Activated T-helper 1 cell treated with anti-CD3 and anti-CD28 coated beads, Interleukin-12 subunit alpha, Interleukin-12 subunit beta, Interleukin-2, Interleukin-4 antibody, amounts not matched to agents 30 ng/mL and 10 ng/mL and 1 ng/mL, durations not matched to agents 14 hours and 24 hours and 36 hours (primary cell): ENCODE measurements around the gene FMR1. TPM values are rescaled to one million over a fixed set of nuclear protein-coding genes. Genes with fewer than 3 reads are reported as not detected.
A peak's percentile ranks its signal among the peaks of the same experiment; 100 is the strongest.

Source experiments
- DNase-seq: peaks from one replicate; pipeline ENCODE4 v3.0.0; 2021; ENCODE audit warnings: low spot score
- H3K27ac Mint-ChIP-seq: one replicate; pipeline ENCODE4 v1.8.0; 2021; ENCODE audit warnings: mild to moderate bottlenecking, mixed read lengths
- H3K27me3 Mint-ChIP-seq: one replicate; pipeline ENCODE4 v1.8.0; 2022; ENCODE audit warnings: mild to moderate bottlenecking, moderate library complexity, mixed read lengths; ENCODE audit not compliant: insufficient read depth
- H3K36me3 Mint-ChIP-seq: one replicate; pipeline ENCODE4 v1.8.0; 2021; ENCODE audit warnings: low read depth, mixed read lengths
- H3K4me1 Mint-ChIP-seq: one replicate; pipeline ENCODE4 v1.8.0; 2021; ENCODE audit warnings: low read depth, mixed read lengths
- H3K4me3 Mint-ChIP-seq: one replicate; pipeline ENCODE4 v1.8.0; 2021; ENCODE audit warnings: mild to moderate bottlenecking, moderate library complexity, mixed read lengths
- H3K9me3 Mint-ChIP-seq: one replicate; pipeline ENCODE4 v1.8.0; 2021; ENCODE audit warnings: mixed read lengths
- intact Hi-C: fragments of 100-400 bp; cut with micrococcal nuclease; formaldehyde crosslinking; loops from one replicate; pipeline ENCODE4 v1.15.1; 2024
- total RNA-seq: library from RNA; stranded (reverse); gene quantifications from 2 replicates; pipeline ENCODE4 v1.2.3, GENCODE V29; 2022

Gene FMR1
- total RNA-seq, 1 donor from 2014 or later, result 37.5 TPM

DNA sequence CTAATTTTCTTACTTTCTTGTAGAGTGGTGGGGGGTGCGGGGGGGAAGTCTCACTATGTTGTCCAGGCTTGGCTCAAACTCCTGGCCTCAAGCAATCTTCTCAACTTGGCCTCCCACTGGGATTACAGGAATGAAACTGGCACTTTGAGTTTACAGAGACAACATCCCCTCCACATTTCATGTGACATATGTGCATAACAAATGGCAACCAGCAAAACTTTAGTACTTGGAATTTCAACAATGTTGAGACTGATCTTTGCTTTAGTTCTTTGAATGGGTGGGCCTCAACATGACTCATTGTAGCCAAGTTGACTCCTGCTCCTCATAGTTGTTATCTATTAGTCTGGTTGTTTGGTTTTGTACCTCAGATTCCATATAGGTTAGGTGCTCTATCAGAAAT lies 11.4 kb upstream of the FMR1 start:
- Mint-ChIP-seq H3K27ac (no peak overlapping the region), H3K9me3 (no peaks in the 10 kb centered on the region), H3K4me1 (no peaks in the 10 kb centered on the region), H3K36me3 (no peaks in the 10 kb centered on the region), H3K4me3 (no peak overlapping the region), H3K27me3 (no peaks in the 10 kb centered on the region)
- DNase-seq, result no peak
- intact Hi-C loops, result no loop called here

GRCh38 chrX:147901461-147902126 lies 10.1 kb upstream of the FMR1 start:
- H3K4me1 Mint-ChIP-seq, result no peaks in the 10 kb centered on the region
- intact Hi-C loops, result no loop called here
- DNase-seq, result no peak
- no peaks in the 10 kb centered on the region for H3K27me3 Mint-ChIP-seq
- no peak overlapping the region for H3K4me3 Mint-ChIP-seq
- H3K27ac Mint-ChIP-seq, result no peak overlapping the region
- H3K36me3 Mint-ChIP-seq, result no peaks in the 10 kb centered on the region
- no peaks in the 10 kb centered on the region for H3K9me3 Mint-ChIP-seq

GRCh38 chrX:147902270-147902669 lies 9.4 kb upstream of the FMR1 start:
- Mint-ChIP-seq H3K36me3 (no peaks in the 10 kb centered on the region), H3K4me1 (no peaks in the 10 kb centered on the region), H3K27ac (no peak overlapping the region), H3K27me3 (no peaks in the 10 kb centered on the region), H3K4me3 (no peak overlapping the region), H3K9me3 (no peaks in the 10 kb centered on the region)
- intact Hi-C loops, result no loop called here
- no peak for DNase-seq

GRCh38 chrX:147908106-147908505 lies 3.6 kb upstream of the FMR1 start:
- Mint-ChIP-seq H3K9me3 (no peaks in the 10 kb centered on the region), H3K4me1 (peaks cover 6% of the 10 kb centered on the region), H3K4me3 (no peak overlapping the region), H3K27me3 (no peaks in the 10 kb centered on the region), H3K27ac (no peak overlapping the region), H3K36me3 (peaks cover 2% of the 10 kb centered on the region)
- intact Hi-C loops, result no loop called here
- no peak for DNase-seq

DNA sequence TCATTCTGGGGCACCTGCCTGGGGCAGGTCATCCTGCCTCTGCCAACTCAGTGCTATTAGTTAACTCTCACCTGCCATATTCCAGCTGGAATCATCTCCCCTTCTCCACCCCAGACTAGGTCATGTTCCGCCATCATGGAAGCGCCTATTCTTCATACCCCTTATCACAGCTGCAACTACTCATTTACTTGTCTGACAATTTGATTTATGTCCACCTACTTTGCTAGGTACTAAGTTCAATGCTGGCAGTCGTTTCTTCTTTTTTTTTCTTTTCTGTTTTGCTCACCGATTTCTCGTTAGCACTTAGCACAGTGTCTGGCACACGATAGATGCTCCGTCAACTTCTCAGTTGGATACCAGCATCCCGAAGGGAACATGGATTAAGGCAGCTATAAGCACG lies 1.1 kb upstream of the FMR1 start:
- Mint-ChIP-seq H3K4me3 (no peak overlapping the region), H3K27ac (no peak overlapping the region), H3K36me3 (peaks cover 7% of the 10 kb centered on the region), H3K9me3 (no peaks in the 10 kb centered on the region), H3K27me3 (no peaks in the 10 kb centered on the region), H3K4me1 (peaks cover 29% of the 10 kb centered on the region)
- intact Hi-C loops, result loop anchor here (1.0 to 10.0 kb wide), 6 partner anchors 172 to 1924 kb away; partner anchors contain the start of genes IDS and TMEM185A
- no peak for DNase-seq

- no peaks in the 10 kb centered on the region for H3K9me3 Mint-ChIP-seq
- H3K4me3 Mint-ChIP-seq, result peak overlapping the region; percentile 96
- H3K4me1 Mint-ChIP-seq, result peaks cover 45% of the 10 kb centered on the region
- peaks cover 9% of the 10 kb centered on the region for H3K36me3 Mint-ChIP-seq
- DNase-seq, result peak; percentile 13
- H3K27me3 Mint-ChIP-seq, result no peaks in the 10 kb centered on the region
- H3K27ac Mint-ChIP-seq, result peak overlapping the region; percentile 92
- intact Hi-C loops, result loop anchor here (2.0 to 10.0 kb wide), 5 partner anchors 373 to 1923 kb away; partner anchors contain the start of genes AFF2, IDS and TMEM185A
Measured at GRCh38 chrX:147912093-147912801, 528 bp downstream of the FMR1 start.

GRCh38 chrX:147913570-147913969 lies 1.9 kb downstream of the FMR1 start:
- H3K27me3 Mint-ChIP-seq, result no peaks in the 10 kb centered on the region
- H3K27ac Mint-ChIP-seq, result no peak overlapping the region
- peak overlapping the region; percentile 96 for H3K4me3 Mint-ChIP-seq
- intact Hi-C loops, result loop anchor here (2.0 to 10.0 kb wide), 5 partner anchors 371 to 1921 kb away; partner anchors contain the start of genes AFF2, IDS and TMEM185A
- H3K36me3 Mint-ChIP-seq, result peaks cover 12% of the 10 kb centered on the region
- DNase-seq, result no peak
- peaks cover 58% of the 10 kb centered on the region for H3K4me1 Mint-ChIP-seq
- no peaks in the 10 kb centered on the region for H3K9me3 Mint-ChIP-seq

DNA sequence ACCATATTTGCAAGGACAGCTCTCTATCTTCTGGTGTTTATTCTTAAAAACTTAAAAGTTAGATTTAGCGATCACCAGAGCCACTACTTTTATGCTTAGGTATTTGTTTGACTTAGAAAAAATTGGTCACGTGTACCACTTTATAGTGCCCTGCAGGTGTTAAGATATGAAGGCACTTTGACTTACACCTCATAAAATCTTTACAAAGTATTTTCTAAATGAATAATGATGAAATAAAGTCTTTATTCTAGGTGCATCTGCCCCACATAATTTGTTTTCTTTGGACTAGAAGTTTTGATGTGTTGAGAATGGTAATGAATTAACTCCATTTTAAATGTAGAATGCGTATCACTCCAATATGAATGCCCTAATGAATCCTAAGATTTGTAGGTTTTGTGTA lies 2.9 kb downstream of the FMR1 start:
- Mint-ChIP-seq H3K36me3 (peaks cover 12% of the 10 kb centered on the region), H3K27me3 (no peaks in the 10 kb centered on the region), H3K9me3 (no peaks in the 10 kb centered on the region), H3K4me3 (no peak overlapping the region), H3K4me1 (peaks cover 60% of the 10 kb centered on the region), H3K27ac (no peak overlapping the region)
- no peak for DNase-seq
- intact Hi-C loops, result loop anchor here (5.0 to 10.0 kb wide), 4 partner anchors 370 to 1920 kb away; partner anchors contain the start of genes IDS and TMEM185A

GRCh38 chrX:147916375-147916968 lies 4.8 kb downstream of the FMR1 start:
- H3K27me3 Mint-ChIP-seq, result no peaks in the 10 kb centered on the region
- intact Hi-C loops, result loop anchor here (10.0 kb wide), 3 partner anchors 368 to 1918 kb away; partner anchors contain the start of gene IDS
- no peak overlapping the region for H3K4me3 Mint-ChIP-seq
- no peak overlapping the region for H3K27ac Mint-ChIP-seq
- no peak for DNase-seq
- peaks cover 65% of the 10 kb centered on the region for H3K4me1 Mint-ChIP-seq
- H3K9me3 Mint-ChIP-seq, result no peaks in the 10 kb centered on the region
- H3K36me3 Mint-ChIP-seq, result peaks cover 12% of the 10 kb centered on the region

DNA sequence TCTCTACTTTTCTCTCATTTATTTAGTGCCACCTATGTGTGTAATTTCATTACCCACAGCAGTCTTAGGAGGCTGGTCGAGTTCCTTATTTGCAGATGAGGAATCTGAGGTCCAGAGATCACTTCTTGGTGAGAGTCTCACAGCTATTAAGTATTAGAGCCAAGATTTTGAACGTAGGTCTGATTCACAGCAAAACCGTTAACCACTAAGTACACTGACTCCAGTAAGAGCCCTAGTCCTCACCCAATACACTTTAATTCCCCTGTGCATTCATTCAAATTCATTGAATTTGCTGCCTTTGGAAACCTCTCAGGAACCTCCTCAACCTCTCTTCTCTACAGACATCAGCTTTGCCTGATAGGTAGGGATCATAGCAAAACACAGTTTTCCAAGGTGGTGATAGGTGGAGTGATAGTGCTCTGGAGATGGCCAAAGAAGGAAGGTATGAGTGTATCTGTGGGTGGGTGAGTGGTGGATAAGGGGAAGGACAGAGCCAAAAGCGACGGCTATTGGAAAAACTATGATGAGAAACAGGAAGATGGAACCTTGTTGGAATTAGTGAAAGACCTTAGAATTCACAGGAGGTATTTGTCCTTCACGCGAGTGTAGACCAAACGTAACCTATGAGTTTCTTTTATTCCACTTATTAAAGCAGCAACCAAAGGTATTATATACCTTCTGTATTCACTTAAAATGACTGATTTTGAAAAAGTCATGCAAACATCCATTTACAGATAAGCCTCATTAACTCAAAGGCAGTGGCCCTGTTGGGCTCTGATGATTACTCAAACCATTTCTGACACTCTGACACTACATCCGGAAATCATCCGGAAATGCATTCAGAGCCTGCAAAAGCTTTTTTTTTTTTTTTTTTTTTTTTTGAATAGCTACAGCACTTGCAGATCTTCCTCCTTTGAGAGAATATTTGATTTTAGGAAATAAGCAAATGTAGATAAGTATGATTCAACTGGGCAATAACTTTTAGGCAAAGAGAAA lies 6.3 kb downstream of the FMR1 start:
- Mint-ChIP-seq H3K4me3 (peak overlapping the region; percentile 47), H3K36me3 (peaks cover 10% of the 10 kb centered on the region), H3K27ac (peak overlapping the region; percentile 87), H3K9me3 (no peaks in the 10 kb centered on the region), H3K4me1 (peaks cover 64% of the 10 kb centered on the region), H3K27me3 (no peaks in the 10 kb centered on the region)
- no peak for DNase-seq
- intact Hi-C loops, result loop anchor here (2.0 to 10.0 kb wide), 4 partner anchors 367 to 1917 kb away; partner anchors contain the start of gene IDS

GRCh38 chrX:147920161-147920666 lies 8.5 kb downstream of the FMR1 start:
- Mint-ChIP-seq H3K9me3 (no peaks in the 10 kb centered on the region), H3K27ac (no peak overlapping the region), H3K36me3 (peaks cover 10% of the 10 kb centered on the region), H3K27me3 (no peaks in the 10 kb centered on the region), H3K4me1 (peaks cover 44% of the 10 kb centered on the region), H3K4me3 (no peak overlapping the region)
- DNase-seq, result no peak
- intact Hi-C loops, result no loop called here

- Mint-ChIP-seq H3K36me3 (peaks cover 11% of the 10 kb centered on the region), H3K27me3 (no peaks in the 10 kb centered on the region), H3K9me3 (no peaks in the 10 kb centered on the region), H3K4me1 (peaks cover 10% of the 10 kb centered on the region), H3K27ac (no peak overlapping the region), H3K4me3 (no peak overlapping the region)
- intact Hi-C loops, result no loop called here
- no peak for DNase-seq
Measured at GRCh38 chrX:147923605-147924004, 11.9 kb downstream of the FMR1 start.
